ENCODE results near the gene COL6A2. TPM values are rescaled to one million over a fixed set of nuclear protein-coding genes. Genes with fewer than 3 reads are reported as not detected.

COL6A2 gene
- total RNA-seq, 1 experiment from 2014 or later, result 87.0 TPM

DNA sequence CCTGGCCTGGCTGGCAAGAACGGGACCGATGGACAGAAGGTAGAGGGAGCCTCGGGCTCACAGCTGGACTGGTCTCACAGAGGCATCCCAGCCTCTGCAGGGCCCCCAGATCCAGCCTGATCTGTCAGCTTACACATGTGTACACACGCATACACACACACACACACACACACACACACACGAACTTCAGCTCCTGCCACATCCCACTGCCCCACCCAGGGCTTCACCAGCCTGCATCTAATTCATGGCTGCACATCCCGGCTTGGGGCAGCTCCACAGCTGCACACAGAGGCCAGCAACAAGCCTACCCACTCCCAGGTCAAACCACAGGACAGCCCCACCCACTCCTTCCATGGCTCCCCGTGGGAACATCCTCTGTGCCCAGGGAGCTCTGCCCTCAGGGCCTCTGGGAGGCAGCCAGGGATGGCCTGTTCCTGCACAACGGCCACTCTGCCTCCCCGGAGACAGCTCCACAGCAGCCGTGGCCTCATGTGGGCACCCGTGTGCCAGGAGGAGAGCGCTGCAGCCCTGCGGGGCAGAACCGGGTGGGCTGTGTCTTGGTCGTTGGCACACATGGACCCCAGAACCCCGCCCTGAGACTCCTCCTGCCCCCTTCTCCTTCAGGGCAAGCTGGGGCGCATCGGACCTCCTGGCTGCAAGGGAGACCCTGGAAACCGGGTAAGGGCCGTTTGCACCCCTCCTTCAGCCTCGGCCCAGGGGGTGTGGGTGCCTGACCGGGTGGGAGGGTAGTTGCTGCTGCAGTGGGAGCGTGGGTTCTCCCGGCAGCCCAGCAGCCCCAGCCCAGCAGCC is 19.1 kb downstream of the COL6A2 start:
- H3K4me3 ChIP-seq (replicated peaks in 1 of 2; ENCODE audit: low read depth in 1 of 2, low read length in 2 of 2), result no peak overlapping the region
- ATAC-seq (no peak), DNase-seq (ENCODE audit: low read depth, low spot score) (no peak)
- no peak overlapping the region for H3K4me2 ChIP-seq (ENCODE audit: low read length)
- H3K27ac ChIP-seq (ENCODE audit: low read depth, low read length), result no peak overlapping the region
- intact Hi-C loops (cut with micrococcal nuclease), result no loop called here
- H3K36me3 ChIP-seq (ENCODE audit: control insufficient read depth in 1 of 2, insufficient read depth in 2 of 2, low read length in 2 of 2), result peaks cover 6 to 18% of the 10 kb centered on the region in 2 experiments; a peak in 3 of 4 replicates
- no peaks in the 10 kb centered on the region for H3K9me2 ChIP-seq (ENCODE audit: insufficient read depth)
- no peaks in the 10 kb centered on the region for H3K4me1 ChIP-seq (ENCODE audit: control insufficient read depth in 1 of 2, insufficient read depth in 2 of 2, low read length in 2 of 2)
- no peaks in the 10 kb centered on the region for H4K20me1 ChIP-seq (ENCODE audit: insufficient read depth)
- H3K79me2 ChIP-seq (ENCODE audit: insufficient read depth, low read length), result no peaks in the 10 kb centered on the region
- no peak overlapping the region for H3K9ac ChIP-seq (ENCODE audit: low read length)
- no peak overlapping the region for H2AFZ ChIP-seq (ENCODE audit: low read depth, low read length, poor library complexity, severe bottlenecking)
- no peaks in the 10 kb centered on the region for H3K27me3 ChIP-seq (ENCODE audit: insufficient read depth, low read length)
- TF ChIP-seq, protein P1, sequence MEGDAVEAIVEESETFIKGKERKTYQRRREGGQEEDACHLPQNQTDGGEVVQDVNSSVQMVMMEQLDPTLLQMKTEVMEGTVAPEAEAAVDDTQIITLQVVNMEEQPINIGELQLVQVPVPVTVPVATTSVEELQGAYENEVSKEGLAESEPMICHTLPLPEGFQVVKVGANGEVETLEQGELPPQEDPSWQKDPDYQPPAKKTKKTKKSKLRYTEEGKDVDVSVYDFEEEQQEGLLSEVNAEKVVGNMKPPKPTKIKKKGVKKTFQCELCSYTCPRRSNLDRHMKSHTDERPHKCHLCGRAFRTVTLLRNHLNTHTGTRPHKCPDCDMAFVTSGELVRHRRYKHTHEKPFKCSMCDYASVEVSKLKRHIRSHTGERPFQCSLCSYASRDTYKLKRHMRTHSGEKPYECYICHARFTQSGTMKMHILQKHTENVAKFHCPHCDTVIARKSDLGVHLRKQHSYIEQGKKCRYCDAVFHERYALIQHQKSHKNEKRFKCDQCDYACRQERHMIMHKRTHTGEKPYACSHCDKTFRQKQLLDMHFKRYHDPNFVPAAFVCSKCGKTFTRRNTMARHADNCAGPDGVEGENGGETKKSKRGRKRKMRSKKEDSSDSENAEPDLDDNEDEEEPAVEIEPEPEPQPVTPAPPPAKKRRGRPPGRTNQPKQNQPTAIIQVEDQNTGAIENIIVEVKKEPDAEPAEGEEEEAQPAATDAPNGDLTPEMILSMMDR (IDR thresholded peaks at IDR 0.05 in 2 of 3, conservative IDR thresholded peaks at IDR 0.05 in 1 of 3; ENCODE audit: borderline replicate concordance in 1 of 3, insufficient read depth in 1 of 3, low read depth in 2 of 3, low read length in 2 of 3), result no peak
- TF ChIP-seq EGR1 (IDR thresholded peaks at IDR 0.05; ENCODE audit: low read depth), result no peak
- TF ChIP-seq YY1 (IDR thresholded peaks at IDR 0.05; ENCODE audit: extremely low read depth, insufficient replicate concordance, low read depth, low read length), result no peak
- TF ChIP-seq, protein P2, sequence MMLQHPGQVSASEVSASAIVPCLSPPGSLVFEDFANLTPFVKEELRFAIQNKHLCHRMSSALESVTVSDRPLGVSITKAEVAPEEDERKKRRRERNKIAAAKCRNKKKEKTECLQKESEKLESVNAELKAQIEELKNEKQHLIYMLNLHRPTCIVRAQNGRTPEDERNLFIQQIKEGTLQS (IDR thresholded peaks at IDR 0.05), result no peak
- no peak for TF ChIP-seq SIN3A (IDR thresholded peaks at IDR 0.05; ENCODE audit: low read depth)
- TF ChIP-seq ELF1 (IDR thresholded peaks at IDR 0.05; ENCODE audit: borderline replicate concordance, low read depth), result no peak
- no peak for TF ChIP-seq EZH2phosphoT487 (IDR thresholded peaks at IDR 0.05; ENCODE audit: borderline replicate concordance)
- no peak for TF ChIP-seq ZFX (IDR thresholded peaks at IDR 0.05)
- TF ChIP-seq CBX3 (IDR thresholded peaks at IDR 0.05; ENCODE audit: low read depth), result no peak
- TF ChIP-seq EZH2 (IDR thresholded peaks at IDR 0.05), result no peak
- TF ChIP-seq, protein P3, sequence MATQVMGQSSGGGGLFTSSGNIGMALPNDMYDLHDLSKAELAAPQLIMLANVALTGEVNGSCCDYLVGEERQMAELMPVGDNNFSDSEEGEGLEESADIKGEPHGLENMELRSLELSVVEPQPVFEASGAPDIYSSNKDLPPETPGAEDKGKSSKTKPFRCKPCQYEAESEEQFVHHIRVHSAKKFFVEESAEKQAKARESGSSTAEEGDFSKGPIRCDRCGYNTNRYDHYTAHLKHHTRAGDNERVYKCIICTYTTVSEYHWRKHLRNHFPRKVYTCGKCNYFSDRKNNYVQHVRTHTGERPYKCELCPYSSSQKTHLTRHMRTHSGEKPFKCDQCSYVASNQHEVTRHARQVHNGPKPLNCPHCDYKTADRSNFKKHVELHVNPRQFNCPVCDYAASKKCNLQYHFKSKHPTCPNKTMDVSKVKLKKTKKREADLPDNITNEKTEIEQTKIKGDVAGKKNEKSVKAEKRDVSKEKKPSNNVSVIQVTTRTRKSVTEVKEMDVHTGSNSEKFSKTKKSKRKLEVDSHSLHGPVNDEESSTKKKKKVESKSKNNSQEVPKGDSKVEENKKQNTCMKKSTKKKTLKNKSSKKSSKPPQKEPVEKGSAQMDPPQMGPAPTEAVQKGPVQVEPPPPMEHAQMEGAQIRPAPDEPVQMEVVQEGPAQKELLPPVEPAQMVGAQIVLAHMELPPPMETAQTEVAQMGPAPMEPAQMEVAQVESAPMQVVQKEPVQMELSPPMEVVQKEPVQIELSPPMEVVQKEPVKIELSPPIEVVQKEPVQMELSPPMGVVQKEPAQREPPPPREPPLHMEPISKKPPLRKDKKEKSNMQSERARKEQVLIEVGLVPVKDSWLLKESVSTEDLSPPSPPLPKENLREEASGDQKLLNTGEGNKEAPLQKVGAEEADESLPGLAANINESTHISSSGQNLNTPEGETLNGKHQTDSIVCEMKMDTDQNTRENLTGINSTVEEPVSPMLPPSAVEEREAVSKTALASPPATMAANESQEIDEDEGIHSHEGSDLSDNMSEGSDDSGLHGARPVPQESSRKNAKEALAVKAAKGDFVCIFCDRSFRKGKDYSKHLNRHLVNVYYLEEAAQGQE (IDR thresholded peaks at IDR 0.05; ENCODE audit: low read depth), result no peak
- TF ChIP-seq POLR2AphosphoS5 (IDR thresholded peaks at IDR 0.05; ENCODE audit: low read depth, low read length), result no peak
- no peak for TF ChIP-seq POLR2A (IDR thresholded peaks at IDR 0.05; ENCODE audit: borderline replicate concordance, extremely low read depth, insufficient read depth, insufficient read length)
- no peaks in the 10 kb centered on the region; a peak in 2 of 4 replicates for H3K9me3 ChIP-seq (ENCODE audit: control insufficient read depth in 1 of 2, insufficient read depth in 1 of 2, low read depth in 1 of 2, low read length in 2 of 2)
- BruUV-seq (replicated peaks), result no TSS peak
- ChIA-PET POLR2A (no interaction called here), CTCF (no interaction called here), RAD21 (ENCODE audit: low non-redundant PET in 1 of 2, low total read pairs in 2 of 2, uncharacterized antibody in 2 of 2, unreplicated experiment in 2 of 2) (no interaction called here)

Measured in HCT116 (cell line).